IMR-90 (cell line): ENCODE results near the gene INA. TPM values are rescaled to one million over a fixed set of nuclear protein-coding genes. Genes with fewer than 3 reads are reported as not detected.

Source experiments
- ATAC-seq: fragments of 200-7000 bp; cut with Tn5 transposase; 2 replicates; pipeline ENCODE4 v1.9.1; 2020; ENCODE audit warnings: low read depth, mild to moderate bottlenecking, moderate library complexity
- BruUV-seq: library from RNA; stranded (reverse); fragments of 400-500 nt; replicated peaks from 2 replicates; lab custom pipeline; 2021; lab: Mats Ljungman, UMichigan
- CTCF ChIA-PET: fragments of 300-600 bp; formaldehyde crosslinking; extraction: SDS; loops from one replicate; lab custom pipeline; 2021; ENCODE audit warnings: antibody characterized with exemption; lab: Yijun Ruan, JAX
- POLR2A ChIA-PET: fragments of 300-600 bp; sonication (Branson Sonifier 250); formaldehyde crosslinking; loops from one replicate; lab custom pipeline; 2022; ENCODE audit warnings: antibody characterized with exemption; ENCODE audit not compliant: unreplicated experiment; lab: Charles Lee
- DNase-seq: peaks from one replicate; pipeline ENCODE4 v3.0.0; 2013
- H2AFZ ChIP-seq: replicated peaks from 2 replicates; pipeline ENCODE3; 2013; ENCODE audit warnings: low read length, mild to moderate bottlenecking; ENCODE audit not compliant: poor library complexity
- H2AK5ac ChIP-seq: 2 replicates; pipeline ENCODE4 v1.6.1; 2013; ENCODE audit warnings: low read depth, low read length, inconsistent platforms
- H2AK9ac ChIP-seq: replicated peaks from 2 replicates; pipeline ENCODE3; 2013; ENCODE audit warnings: mild to moderate bottlenecking, low read depth, low read length, moderate library complexity; ENCODE audit not compliant: poor library complexity
- H2BK120ac ChIP-seq: 2 replicates; pipeline ENCODE4 v1.6.1; 2013; ENCODE audit warnings: low read depth, low read length, inconsistent platforms
- H2BK15ac ChIP-seq: 3 replicates; pipeline ENCODE4 v1.6.1; 2013; ENCODE audit warnings: low read depth, low read length, inconsistent platforms
- H2BK20ac ChIP-seq: 2 replicates; pipeline ENCODE4 v1.6.1; 2013; ENCODE audit warnings: low read depth, mild to moderate bottlenecking, inconsistent platforms, low read length, moderate library complexity
- H2BK5ac ChIP-seq: 2 replicates; pipeline ENCODE4 v1.6.1; 2013; ENCODE audit warnings: mild to moderate bottlenecking, low read depth, low read length, inconsistent platforms; ENCODE audit not compliant: poor library complexity, severe bottlenecking
- H3K14ac ChIP-seq: replicated peaks from 2 replicates; pipeline ENCODE4 v1.6.1; 2013; ENCODE audit warnings: low read depth, low read length, inconsistent platforms
- H3K18ac ChIP-seq: 2 replicates; pipeline ENCODE4 v1.6.1; 2013; ENCODE audit warnings: low read depth, low read length, control low read depth
- H3K23ac ChIP-seq: 2 replicates; pipeline ENCODE4 v1.6.1; 2013; ENCODE audit warnings: low read depth, low read length, inconsistent platforms
- H3K27ac ChIP-seq: 2 replicates; pipeline ENCODE4 v1.5.1; 2013; ENCODE audit warnings: mild to moderate bottlenecking, control low read depth, low read length; ENCODE audit not compliant: insufficient read depth
- H3K27me3 ChIP-seq: 2 replicates; pipeline ENCODE4 v1.6.1; 2013; ENCODE audit warnings: low read length; ENCODE audit not compliant: control insufficient read depth, insufficient read depth
- H3K36me3 ChIP-seq: 2 replicates; pipeline ENCODE4 v1.6.1; 2013; ENCODE audit warnings: low read length, mixed read lengths; ENCODE audit not compliant: control insufficient read depth, insufficient read depth
- H3K4ac ChIP-seq: 2 replicates; pipeline ENCODE4 v1.6.1; 2013; ENCODE audit warnings: low read depth, low read length, inconsistent platforms
- H3K4me1 ChIP-seq: 2 replicates; pipeline ENCODE4 v1.6.1; 2013; ENCODE audit warnings: low read length, mixed read lengths; ENCODE audit not compliant: control insufficient read depth, insufficient read depth
- H3K4me2 ChIP-seq: 2 replicates; pipeline ENCODE4 v1.6.1; 2013; ENCODE audit warnings: low read depth, mild to moderate bottlenecking, control low read depth, low read length, moderate library complexity
- H3K4me3 ChIP-seq: 2 replicates; pipeline ENCODE4 v1.5.1; 2013; ENCODE audit warnings: low read depth, mild to moderate bottlenecking, control low read depth, low read length, moderate library complexity; ENCODE audit not compliant: insufficient read depth
- H3K56ac ChIP-seq: 2 replicates; pipeline ENCODE4 v1.6.1; 2013; ENCODE audit warnings: low read length, inconsistent platforms; ENCODE audit not compliant: insufficient read depth; ENCODE audit errors: extremely low read depth
- H3K79me1 ChIP-seq, 2 experiments: 2 replicates each; pipeline ENCODE4 v1.6.1; 2013; ENCODE audit warnings: low read length in 2 of 2, inconsistent platforms in 1 of 2, low read depth in 1 of 2
- H3K9ac ChIP-seq: 2 replicates; pipeline ENCODE4 v1.6.1; 2013; ENCODE audit warnings: low read depth, low read length, control low read depth
- H3K9me1 ChIP-seq: 2 replicates; pipeline ENCODE4 v1.6.1; 2013; ENCODE audit warnings: low read length, inconsistent platforms; ENCODE audit not compliant: insufficient read depth
- H3K9me3 ChIP-seq: 2 replicates; pipeline ENCODE4 v1.6.1; 2013; ENCODE audit warnings: low read length; ENCODE audit not compliant: control insufficient read depth, insufficient read depth
- H4K20me1 ChIP-seq: 2 replicates; pipeline ENCODE4 v1.6.1; 2013; ENCODE audit warnings: low read length, inconsistent platforms; ENCODE audit not compliant: insufficient read depth
- H4K5ac ChIP-seq: 2 replicates; pipeline ENCODE4 v1.6.1; 2013; ENCODE audit warnings: mild to moderate bottlenecking, low read depth, low read length, control low read depth
- H4K8ac ChIP-seq, 2 experiments: 2 replicates each; pipeline ENCODE4 v1.6.1; 2013; ENCODE audit warnings: low read depth in 2 of 2, low read length in 2 of 2, control low read depth in 1 of 2, inconsistent platforms in 1 of 2
- H4K91ac ChIP-seq: 2 replicates; pipeline ENCODE4 v1.6.1; 2013; ENCODE audit warnings: low read depth, low read length, inconsistent platforms; ENCODE audit not compliant: insufficient read depth
- BHLHE40 ChIP-seq: fragments of 150-350 bp; IDR thresholded peaks from 2 replicates; pipeline ENCODE4 v1.6.1; 2016; ENCODE audit warnings: mild to moderate bottlenecking, low read depth, low read length
- CHD1 ChIP-seq: IDR thresholded peaks from 2 replicates; pipeline ENCODE4 v1.6.1; 2012; ENCODE audit warnings: low read depth, low read length, improper control_type of control experiment
- FOS ChIP-seq: fragments of 150-350 bp; IDR thresholded peaks from 2 replicates; pipeline ENCODE4 v1.6.1; 2016; ENCODE audit warnings: low read depth, low read length
- MAFK ChIP-seq: IDR thresholded peaks from 2 replicates; pipeline ENCODE4 v1.6.1; 2012; ENCODE audit warnings: low read depth, low read length, improper control_type of control experiment
- MXI1 ChIP-seq: IDR thresholded peaks from 2 replicates; pipeline ENCODE4 v1.6.1; 2012; ENCODE audit warnings: low read depth, mild to moderate bottlenecking, low read length, moderate library complexity, borderline replicate concordance
- NFE2L2 ChIP-seq: fragments of 150-350 bp; IDR thresholded peaks from 2 replicates; pipeline ENCODE4 v1.6.1; 2016; ENCODE audit warnings: low read depth, mild to moderate bottlenecking, low read length
- POLR2A ChIP-seq: IDR thresholded peaks from 2 replicates; pipeline ENCODE4 v1.6.1; 2012; ENCODE audit warnings: mild to moderate bottlenecking, low read depth, low read length
- RAD21 ChIP-seq: IDR thresholded peaks from 2 replicates; pipeline ENCODE4 v1.6.1; 2012; ENCODE audit warnings: low read length, improper control_type of control experiment
- RCOR1 ChIP-seq: IDR thresholded peaks from 2 replicates; pipeline ENCODE4 v1.6.1; 2012; ENCODE audit warnings: mild to moderate bottlenecking, low read length, improper control_type of control experiment; ENCODE audit not compliant: insufficient replicate concordance
- WGBS, 2 experiments: methylation state at CpG; one replicate each; pipeline versions ENCODE4 v1.1.5 to v1.1.7; 2013; ENCODE audit warnings: missing lambda C conversion rate in 2 of 2; ENCODE audit not compliant: insufficient read length in 1 of 2; ENCODE audit errors: extremely low coverage in 2 of 2; 5-methylcytosine and 5-hydroxymethylcytosine counted together
- dilution Hi-C: fragments of 300-500 bp; cut with HindIII; formaldehyde crosslinking; loops from one replicate; pipeline ENCODE4 v1.14.3; 2018; ENCODE audit warnings: low sequenced_read_pairs; ENCODE audit not compliant: unreplicated experiment
- in situ Hi-C: fragments of 300-500 bp; cut with MboI; formaldehyde crosslinking; loops from 3 replicates; pipeline ENCODE4 v1.14.3; 2019; ENCODE audit warnings: low sequenced_read_pairs, inconsistent platforms, mixed read lengths
- intact Hi-C: fragments of 100-400 bp; cut with micrococcal nuclease; formaldehyde crosslinking; loops from 2 replicates; pipeline ENCODE4 v1.10.0; 2022
- polyA plus RNA-seq, 3 experiments: library from polyadenylated mRNA; depleted of rRNA; stranded (reverse); fragments of >200 nt; gene quantifications; 2 replicates each; pipeline ENCODE4 v1.2.3, GENCODE V29; 2012; ENCODE audit warnings: low replicate concordance in 1 of 3
- total RNA-seq: library from RNA; depleted of rRNA; stranded (reverse); fragments of >200 nt; gene quantifications from 2 replicates; pipeline ENCODE4 v1.2.3, GENCODE V29; 2012
- TF ChIP-seq, protein P1 (sequence below): fragments of 150-350 bp; IDR thresholded peaks from 2 replicates; pipeline ENCODE4 v1.6.1; 2017; ENCODE audit warnings: mild to moderate bottlenecking, antibody characterized with exemption, low read length, low read depth
- TF ChIP-seq, protein P2 (sequence below): fragments of 150-350 bp; IDR thresholded peaks from 2 replicates; pipeline ENCODE4 v1.6.1; 2016; ENCODE audit warnings: low read depth, mild to moderate bottlenecking, low read length, moderate library complexity, borderline replicate concordance

Gene INA
- total and polyA plus RNA-seq, 2 of the 4 experiments (the other 2 are of a cell fraction), result 4.5 to 7.5 TPM

DNA sequence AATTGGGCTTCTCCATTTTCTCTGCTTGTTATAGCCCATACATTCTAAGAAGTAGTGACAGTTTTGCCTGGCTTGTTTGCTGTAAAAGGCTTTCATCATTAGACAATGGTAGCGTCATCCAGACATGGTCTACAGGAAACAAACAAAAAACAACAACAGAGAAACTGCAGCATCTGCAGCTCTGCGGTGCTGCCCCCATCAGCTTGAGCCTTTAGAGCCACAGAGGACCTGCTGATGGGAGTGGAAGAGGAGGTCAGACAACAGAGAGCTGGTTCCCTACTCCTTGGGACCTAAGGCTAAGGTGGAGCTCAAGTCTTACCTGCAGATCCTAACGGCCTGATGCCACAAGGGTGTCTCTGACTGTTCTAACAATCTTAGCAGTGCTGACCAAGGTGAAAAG is 3.1 kb downstream of the INA start:
- Histone ChIP-seq H3K4me3 (no peak overlapping the region), H3K79me1 (peaks cover 0 to 5% of the 10 kb centered on the region in 2 experiments; a peak in 2 of 4 replicates), H2BK15ac (no peak overlapping the region), H4K5ac (no peak overlapping the region), H3K27me3 (peaks cover 24% of the 10 kb centered on the region), H3K14ac (no peak overlapping the region), H2BK5ac (no peak overlapping the region), H2BK120ac (no peak overlapping the region), H4K91ac (no peak overlapping the region), H2AK5ac (no peak overlapping the region), H2AFZ (no peak overlapping the region), H2AK9ac (no peak overlapping the region), H3K9ac (no peak overlapping the region), H3K56ac (no peak overlapping the region), H3K9me1 (no peaks in the 10 kb centered on the region; the same call in 1 of the 2 replicates), H3K23ac (no peak overlapping the region), H3K4ac (no peak overlapping the region), H3K27ac (no peak overlapping the region), H3K4me1 (peaks cover 9% of the 10 kb centered on the region; the same call in 1 of the 2 replicates), H3K18ac (no peak overlapping the region), H2BK20ac (no peak overlapping the region), H3K9me3 (no peaks in the 10 kb centered on the region), H4K8ac (no peak overlapping the region), H4K20me1 (peaks cover 17% of the 10 kb centered on the region; the same call in 1 of the 2 replicates), H3K36me3 (no peaks in the 10 kb centered on the region), H3K4me2 (no peak overlapping the region)
- dilution Hi-C loops (no loop called here), intact Hi-C loops (no loop called here), in situ Hi-C loops (no loop called here)
- no peak for TF ChIP-seq BHLHE40
- TF ChIP-seq MXI1, result no peak
- TF ChIP-seq RAD21, result no peak
- TF ChIP-seq CHD1, result no peak
- TF ChIP-seq POLR2A, result no peak
- TF ChIP-seq, protein P1, sequence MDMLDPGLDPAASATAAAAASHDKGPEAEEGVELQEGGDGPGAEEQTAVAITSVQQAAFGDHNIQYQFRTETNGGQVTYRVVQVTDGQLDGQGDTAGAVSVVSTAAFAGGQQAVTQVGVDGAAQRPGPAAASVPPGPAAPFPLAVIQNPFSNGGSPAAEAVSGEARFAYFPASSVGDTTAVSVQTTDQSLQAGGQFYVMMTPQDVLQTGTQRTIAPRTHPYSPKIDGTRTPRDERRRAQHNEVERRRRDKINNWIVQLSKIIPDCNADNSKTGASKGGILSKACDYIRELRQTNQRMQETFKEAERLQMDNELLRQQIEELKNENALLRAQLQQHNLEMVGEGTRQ, result no peak
- TF ChIP-seq NFE2L2, result no peak
- TF ChIP-seq, protein P2, sequence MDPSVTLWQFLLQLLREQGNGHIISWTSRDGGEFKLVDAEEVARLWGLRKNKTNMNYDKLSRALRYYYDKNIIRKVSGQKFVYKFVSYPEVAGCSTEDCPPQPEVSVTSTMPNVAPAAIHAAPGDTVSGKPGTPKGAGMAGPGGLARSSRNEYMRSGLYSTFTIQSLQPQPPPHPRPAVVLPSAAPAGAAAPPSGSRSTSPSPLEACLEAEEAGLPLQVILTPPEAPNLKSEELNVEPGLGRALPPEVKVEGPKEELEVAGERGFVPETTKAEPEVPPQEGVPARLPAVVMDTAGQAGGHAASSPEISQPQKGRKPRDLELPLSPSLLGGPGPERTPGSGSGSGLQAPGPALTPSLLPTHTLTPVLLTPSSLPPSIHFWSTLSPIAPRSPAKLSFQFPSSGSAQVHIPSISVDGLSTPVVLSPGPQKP, result no peak
- TF ChIP-seq MAFK, result no peak
- no peak for TF ChIP-seq FOS
- TF ChIP-seq RCOR1, result no peak
- CTCF ChIA-PET, result no interaction called here
- POLR2A ChIA-PET, result interaction anchor here (0.6 kb wide), 1 partner anchor 89 kb away, joined by 9 read pairs; no protein-coding TSS in a partner anchor
- WGBS, 2 experiments, result no CpG with 5 or more reads among the region's 3 CpGs
- ATAC-seq (no peak), DNase-seq (no peak)
- BruUV-seq, result no TSS peak
